Neutrophil (primary cell): Measurements from ENCODE around the gene LPIN1.

Source experiments
- H3K27ac ChIP-seq: fragments of 200-600 bp; sonication (generic); 2 replicates; pipeline ENCODE4 v1.5.1; 2016; ENCODE audit warnings: mild to moderate bottlenecking, moderate library complexity
- H3K27me3 ChIP-seq: fragments of 200-600 bp; sonication (generic); 2 replicates; pipeline ENCODE4 v1.6.0; 2016; ENCODE audit warnings: mild to moderate bottlenecking
- H3K36me3 ChIP-seq: fragments of 200-600 bp; sonication (generic); 2 replicates; pipeline ENCODE4 v1.5.1; 2017
- H3K4me1 ChIP-seq, 2 experiments: fragments of 200-600 bp in 1 of 2; sonication (generic) in 1 of 2; 1 replicate in 1 of 2; 2 replicates in 1 of 2; pipeline versions ENCODE4 v1.5.1 to v1.6.1; 2013 to 2016; ENCODE audit warnings: low read depth in 1 of 2, low read length in 1 of 2, mild to moderate bottlenecking in 1 of 2, moderate library complexity in 1 of 2; ENCODE audit not compliant: control insufficient read depth in 1 of 2, insufficient read depth in 1 of 2
- H3K4me3 ChIP-seq, 2 experiments: fragments of 200-600 bp in 1 of 2; sonication (generic) in 1 of 2; 1 replicate in 1 of 2; 2 replicates in 1 of 2; pipeline ENCODE4 v1.5.1; 2013 to 2016; ENCODE audit warnings: low read depth in 1 of 2, low read length in 1 of 2, mild to moderate bottlenecking in 1 of 2, moderate library complexity in 1 of 2
- H3K9me3 ChIP-seq: fragments of 200-600 bp; sonication (generic); 2 replicates; pipeline ENCODE4 v1.5.1; 2016
- TF ChIP-seq, protein P1 (sequence below): fragments of 200-600 bp; sonication (generic); IDR thresholded peaks from 2 replicates; pipeline ENCODE4 v1.5.1; 2016; ENCODE audit warnings: antibody characterized with exemption

Gene LPIN1

DNA sequence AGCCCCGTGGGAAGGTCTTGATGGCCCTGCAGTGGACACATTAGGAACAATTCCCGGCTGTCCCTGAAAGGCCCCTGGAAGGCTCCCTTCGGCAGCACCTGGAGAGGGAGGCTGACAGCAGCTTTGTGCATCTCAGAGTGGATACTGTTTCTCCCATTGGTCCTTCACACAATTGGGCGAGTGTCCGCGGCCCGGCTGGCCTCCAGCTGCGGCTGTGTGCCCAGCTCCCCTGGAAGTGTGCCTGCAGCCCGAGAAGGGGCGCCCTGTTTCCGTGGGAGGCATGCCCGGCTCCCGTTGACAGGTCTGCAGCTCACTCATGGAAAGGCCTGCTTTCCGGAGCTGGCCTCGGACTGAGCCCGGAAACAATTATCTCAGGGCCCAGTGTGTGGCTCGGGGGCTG is 103.7 kb downstream of the LPIN1 start:
- no peak overlapping the region for H3K4me3 ChIP-seq
- TF ChIP-seq, protein P1, sequence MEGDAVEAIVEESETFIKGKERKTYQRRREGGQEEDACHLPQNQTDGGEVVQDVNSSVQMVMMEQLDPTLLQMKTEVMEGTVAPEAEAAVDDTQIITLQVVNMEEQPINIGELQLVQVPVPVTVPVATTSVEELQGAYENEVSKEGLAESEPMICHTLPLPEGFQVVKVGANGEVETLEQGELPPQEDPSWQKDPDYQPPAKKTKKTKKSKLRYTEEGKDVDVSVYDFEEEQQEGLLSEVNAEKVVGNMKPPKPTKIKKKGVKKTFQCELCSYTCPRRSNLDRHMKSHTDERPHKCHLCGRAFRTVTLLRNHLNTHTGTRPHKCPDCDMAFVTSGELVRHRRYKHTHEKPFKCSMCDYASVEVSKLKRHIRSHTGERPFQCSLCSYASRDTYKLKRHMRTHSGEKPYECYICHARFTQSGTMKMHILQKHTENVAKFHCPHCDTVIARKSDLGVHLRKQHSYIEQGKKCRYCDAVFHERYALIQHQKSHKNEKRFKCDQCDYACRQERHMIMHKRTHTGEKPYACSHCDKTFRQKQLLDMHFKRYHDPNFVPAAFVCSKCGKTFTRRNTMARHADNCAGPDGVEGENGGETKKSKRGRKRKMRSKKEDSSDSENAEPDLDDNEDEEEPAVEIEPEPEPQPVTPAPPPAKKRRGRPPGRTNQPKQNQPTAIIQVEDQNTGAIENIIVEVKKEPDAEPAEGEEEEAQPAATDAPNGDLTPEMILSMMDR: no peak

DNA sequence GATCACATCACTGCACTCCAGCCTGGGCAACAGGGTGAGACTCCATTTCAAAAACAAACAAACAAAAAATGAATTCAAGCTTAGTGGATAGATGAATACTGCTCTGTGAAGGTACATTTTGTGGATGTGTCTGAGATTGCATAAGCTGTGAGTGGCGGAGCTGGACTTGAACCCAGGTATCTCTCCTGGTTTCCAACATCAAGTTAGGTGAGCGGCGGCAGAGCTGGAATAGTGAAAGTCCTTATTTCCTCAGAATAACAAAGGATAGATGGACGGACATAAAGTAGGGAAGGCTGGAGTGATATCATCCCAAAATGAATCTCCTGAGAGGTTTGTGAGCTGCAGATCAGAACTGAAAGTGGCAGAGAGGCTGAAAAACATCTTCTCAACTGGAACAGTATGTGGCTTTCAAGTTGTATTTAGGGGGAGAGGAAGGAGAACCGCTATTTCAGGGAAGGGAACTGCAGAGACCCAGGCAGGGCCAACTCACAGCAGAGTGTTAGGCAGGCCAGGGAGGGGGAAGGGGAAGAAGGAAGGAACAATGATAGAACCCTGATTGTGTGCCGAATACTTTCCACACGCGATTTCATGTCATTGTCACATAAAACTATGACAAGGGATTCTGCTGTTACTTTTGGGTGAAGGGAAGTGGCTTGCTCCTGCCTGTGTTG is 106.2 kb downstream of the LPIN1 start:
- H3K4me1 ChIP-seq: peaks cover 3 to 5% of the 10 kb centered on the region in 2 experiments
- no peak overlapping the region for H3K4me3 ChIP-seq
- no peaks in the 10 kb centered on the region for H3K9me3 ChIP-seq
- H3K27ac ChIP-seq: no peak overlapping the region
- TF ChIP-seq, protein P1: no peak
- H3K27me3 ChIP-seq: peaks cover 8% of the 10 kb centered on the region
- H3K36me3 ChIP-seq: no peaks in the 10 kb centered on the region

More for the DNA sequence above, 103.7 kb downstream of the LPIN1 start:
- H3K27ac ChIP-seq: no peak overlapping the region
- H3K27me3 ChIP-seq: peaks cover 8% of the 10 kb centered on the region
- no peaks in the 10 kb centered on the region for H3K4me1 ChIP-seq
- no peaks in the 10 kb centered on the region for H3K36me3 ChIP-seq
- no peaks in the 10 kb centered on the region for H3K9me3 ChIP-seq

DNA sequence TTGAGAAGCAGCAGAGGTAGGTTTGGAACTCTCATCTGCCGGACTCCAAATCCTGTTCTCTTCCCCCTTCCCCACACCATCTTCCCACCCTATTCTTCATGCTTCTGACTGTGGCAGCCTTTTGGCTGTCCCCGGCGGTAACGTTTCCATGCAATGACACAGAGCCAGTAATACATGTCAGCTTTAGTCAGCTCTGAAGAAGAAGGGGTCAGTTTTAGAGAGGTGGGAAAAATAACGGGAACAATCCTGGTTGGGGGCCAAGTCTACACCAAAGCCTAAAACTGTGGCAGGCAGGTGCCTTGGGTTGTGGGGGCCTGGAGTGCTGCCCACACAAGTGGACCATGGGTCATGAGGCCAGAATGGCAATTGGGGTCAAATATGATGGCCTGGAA is 106.8 kb downstream of the LPIN1 start:
- Histone ChIP-seq H3K9me3 (no peaks in the 10 kb centered on the region), H3K4me1 (peaks cover 3 to 5% of the 10 kb centered on the region in 2 experiments), H3K27ac (no peak overlapping the region), H3K36me3 (no peaks in the 10 kb centered on the region), H3K4me3 (no peak overlapping the region), H3K27me3 (peaks cover 8% of the 10 kb centered on the region)
- TF ChIP-seq, protein P1: no peak

DNA sequence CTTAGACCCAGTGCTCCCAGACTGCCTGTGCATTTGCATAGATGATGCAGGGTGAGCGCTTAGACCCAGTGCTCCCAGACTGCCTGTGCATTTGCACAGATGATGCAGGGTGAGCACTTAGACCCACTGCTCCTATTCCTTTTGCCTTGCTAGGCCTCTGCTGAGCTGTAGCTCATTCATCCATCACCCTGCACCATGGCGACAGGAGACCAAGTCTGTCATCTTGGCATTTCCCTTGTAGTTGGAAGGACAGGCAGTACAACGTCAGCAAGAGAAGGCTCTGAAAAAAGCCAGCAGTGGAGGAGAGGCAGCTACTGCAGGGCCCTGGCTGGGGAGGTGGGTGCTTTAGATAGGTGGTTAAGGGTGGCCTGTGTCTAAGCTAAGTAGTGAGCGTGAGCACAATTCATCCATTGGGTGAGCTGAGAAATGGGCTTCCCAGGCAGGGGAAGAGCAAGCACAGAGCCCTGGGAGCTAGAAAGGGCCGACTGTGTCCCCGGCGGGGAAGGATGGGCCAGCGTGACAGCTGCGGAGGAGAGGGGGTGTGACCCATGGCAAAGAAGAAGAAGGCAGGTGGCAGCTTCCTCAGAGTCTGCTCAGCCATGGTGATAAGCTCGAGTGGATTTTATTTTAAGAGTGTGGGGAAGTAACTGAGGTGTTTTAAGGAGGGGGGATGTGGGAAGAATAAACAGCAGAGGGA is 108.8 kb downstream of the LPIN1 start:
- Histone ChIP-seq H3K9me3 (no peaks in the 10 kb centered on the region), H3K4me1 (peaks cover 3 to 5% of the 10 kb centered on the region in 2 experiments), H3K4me3 (no peak overlapping the region), H3K27ac (no peak overlapping the region), H3K36me3 (no peaks in the 10 kb centered on the region), H3K27me3 (peaks cover 8% of the 10 kb centered on the region)
- TF ChIP-seq, protein P1: no peak

DNA sequence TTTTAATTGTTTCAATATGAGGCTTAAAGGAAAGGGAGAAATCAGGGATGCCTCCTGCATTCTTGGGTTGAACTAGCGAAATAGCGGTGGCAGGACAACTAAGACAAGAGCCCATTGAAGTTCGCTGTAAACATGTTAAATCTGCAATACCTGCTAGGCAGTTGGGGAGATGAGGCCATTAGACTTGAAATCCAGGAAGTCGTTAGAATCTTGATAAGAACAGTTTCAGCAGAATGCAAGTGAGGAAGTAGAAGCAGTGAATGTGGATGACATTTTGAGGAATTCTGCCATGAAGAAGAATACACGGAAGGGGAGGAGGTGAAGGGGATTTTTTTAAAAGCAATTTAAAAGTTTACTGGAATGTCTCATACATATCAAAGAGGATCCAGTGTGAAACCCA is 109.7 kb downstream of the LPIN1 start:
- peaks cover 8% of the 10 kb centered on the region for H3K27me3 ChIP-seq
- H3K9me3 ChIP-seq: no peaks in the 10 kb centered on the region
- no peak overlapping the region for H3K27ac ChIP-seq
- TF ChIP-seq, protein P1: no peak
- H3K4me1 ChIP-seq: peaks cover 3 to 5% of the 10 kb centered on the region in 2 experiments
- H3K36me3 ChIP-seq: no peaks in the 10 kb centered on the region
- no peak overlapping the region for H3K4me3 ChIP-seq
